Skin epidermis (tissue), 12 donors: ENCODE data around the gene CPXM2.

ENCODE experiments used
- H3K27ac ChIP-seq, 21 experiments: fragments of 200-600 bp; sonication (generic) in 11 of 21; one replicate each; pipeline ENCODE4 v1.5.0; 2020; ENCODE audit warnings: mild to moderate bottlenecking in 3 of 21, inconsistent platforms in 2 of 21, moderate library complexity in 2 of 21
- H3K4me3 ChIP-seq, 7 experiments: fragments of 200-600 bp; sonication (generic) in 2 of 7; one replicate each; pipeline ENCODE4 v1.5.0; 2020; ENCODE audit warnings: inconsistent platforms in 2 of 7, mild to moderate bottlenecking in 2 of 7, moderate library complexity in 1 of 7

The CPXM2 gene

DNA sequence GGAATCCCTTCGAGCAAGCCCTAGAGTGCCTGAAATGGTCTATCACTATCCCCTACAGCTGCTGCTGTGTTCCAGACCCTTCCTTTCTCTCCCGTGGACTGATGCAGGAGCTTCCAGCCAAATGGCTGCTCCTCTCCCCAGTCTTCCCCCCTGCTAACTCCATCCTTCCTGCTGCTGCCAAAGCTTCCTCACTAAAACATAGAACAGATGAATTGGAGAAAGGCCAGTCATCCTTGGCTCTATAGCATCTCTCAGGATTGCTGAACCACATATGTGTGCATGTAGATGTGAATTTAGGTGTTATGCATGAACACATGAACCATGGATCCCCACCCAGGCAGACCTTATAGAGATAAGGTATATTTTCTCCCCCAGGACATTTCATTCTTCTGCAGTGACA is 164.8 kb downstream of the CPXM2 start:
- no peak overlapping the region for H3K27ac ChIP-seq
- no peak overlapping the region for H3K4me3 ChIP-seq

DNA sequence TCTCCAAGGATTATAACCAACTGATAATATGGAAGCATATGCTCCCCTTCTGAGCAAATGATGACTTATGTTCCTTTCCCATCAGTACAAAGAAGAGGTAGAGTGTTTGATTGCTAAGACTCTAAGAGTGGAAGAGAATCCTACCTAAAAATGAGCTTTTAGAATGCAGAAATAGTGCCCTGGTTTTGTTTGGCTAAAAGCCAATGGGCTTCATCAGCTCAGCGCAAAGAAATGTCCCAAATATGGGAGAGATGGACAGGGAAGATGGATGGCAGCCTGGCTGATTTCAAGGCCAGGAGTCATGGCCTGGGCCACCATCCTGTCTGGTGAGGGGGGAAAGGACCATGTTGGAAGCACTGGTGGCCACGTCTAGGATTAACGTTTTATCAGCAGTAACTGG is 165.2 kb downstream of the CPXM2 start:
- Histone ChIP-seq H3K27ac (no peak overlapping the region), H3K4me3 (no peak overlapping the region)

DNA sequence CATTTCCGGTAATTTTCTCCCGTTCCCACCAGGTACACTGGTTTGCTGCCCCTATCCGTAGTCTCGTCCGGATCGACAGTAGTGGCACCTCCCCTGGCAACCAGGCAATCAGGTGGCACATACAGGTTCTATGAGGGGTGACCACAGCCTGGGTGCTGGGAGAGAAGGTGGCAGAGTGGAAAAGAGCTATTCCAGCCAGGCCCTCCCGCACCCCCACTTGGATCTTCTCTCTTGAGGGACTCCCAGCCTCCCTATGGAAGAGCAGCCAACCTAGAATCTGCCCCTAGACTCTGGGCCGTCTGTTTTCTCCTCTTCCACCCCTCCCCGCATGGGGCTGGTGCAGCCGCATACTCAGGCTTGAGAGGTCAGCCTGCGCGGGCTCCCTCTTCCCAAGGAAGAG is 166.9 kb downstream of the CPXM2 start:
- Histone ChIP-seq H3K27ac (no peak overlapping the region), H3K4me3 (no peak overlapping the region)

DNA sequence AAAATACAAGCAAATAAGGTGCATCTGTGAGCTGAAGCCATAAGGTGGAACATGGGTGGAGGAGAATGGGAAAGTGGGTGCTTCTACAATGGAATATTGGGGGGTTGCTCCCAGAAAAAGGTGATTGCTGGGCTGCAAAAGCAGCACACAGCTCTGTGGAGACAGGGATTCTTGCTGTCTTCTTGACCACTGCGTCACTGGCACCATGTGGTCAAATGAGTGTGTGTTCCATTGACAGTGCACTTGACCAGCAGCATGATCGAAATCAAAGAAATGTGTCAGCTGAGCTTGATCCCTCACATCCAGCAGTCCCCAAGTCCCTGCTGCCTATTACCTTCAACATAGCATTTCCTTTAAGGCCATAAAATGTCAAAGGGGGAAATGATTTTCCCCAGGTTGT is 169.3 kb downstream of the CPXM2 start:
- no peak overlapping the region for H3K27ac ChIP-seq
- no peak overlapping the region for H3K4me3 ChIP-seq

DNA sequence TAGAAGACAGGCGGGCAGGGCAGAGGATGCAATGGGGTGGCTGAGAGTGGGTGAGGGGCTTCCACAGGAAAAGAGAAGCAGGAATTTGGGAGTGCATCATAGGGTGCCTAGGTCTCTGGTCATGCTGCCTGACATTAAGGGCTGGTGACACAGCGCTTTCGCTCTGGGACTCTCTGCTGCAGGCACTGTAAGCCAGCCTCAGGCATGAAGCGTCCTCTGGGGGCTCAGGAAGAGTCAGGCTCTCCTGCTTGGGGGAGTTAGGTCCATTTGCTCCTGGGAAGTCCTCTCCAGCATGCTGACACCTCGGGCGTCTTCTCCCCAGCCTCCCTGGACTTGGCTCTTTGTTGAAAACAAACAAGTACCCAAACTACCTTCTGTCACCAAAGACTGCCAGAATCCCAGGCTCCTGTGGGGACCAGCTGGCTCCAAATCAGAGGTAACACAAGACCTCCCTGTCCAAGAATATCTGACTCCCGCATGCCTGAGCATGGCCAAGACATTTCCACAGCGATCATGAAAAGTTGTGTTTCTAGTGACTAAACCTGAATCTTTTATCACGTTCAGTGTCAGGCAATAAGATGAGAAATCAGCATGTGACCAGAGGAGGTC is 170.1 kb downstream of the CPXM2 start:
- H3K4me3 ChIP-seq: no peak overlapping the region
- H3K27ac ChIP-seq: no peak overlapping the region

DNA sequence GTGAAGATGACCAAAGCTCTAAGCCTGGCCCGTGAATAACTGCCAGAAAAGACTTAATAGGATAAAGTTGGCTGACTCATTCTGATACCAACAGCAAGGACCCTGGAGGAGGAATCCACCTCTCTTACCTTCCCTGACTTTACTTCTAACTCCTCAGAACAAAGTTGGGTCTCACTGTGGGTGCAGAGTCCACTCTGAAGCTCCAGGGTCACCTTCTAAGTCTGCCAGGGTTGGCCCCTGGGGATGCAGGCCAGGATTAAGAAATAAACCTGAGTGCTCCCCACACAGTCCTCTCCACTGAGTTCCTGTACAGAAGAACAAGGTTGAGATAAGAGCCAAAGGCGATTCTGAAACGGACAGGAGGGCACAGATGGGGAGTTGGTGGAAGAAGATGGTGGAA is 171.1 kb downstream of the CPXM2 start:
- Histone ChIP-seq H3K27ac (no peak overlapping the region), H3K4me3 (no peak overlapping the region)

DNA sequence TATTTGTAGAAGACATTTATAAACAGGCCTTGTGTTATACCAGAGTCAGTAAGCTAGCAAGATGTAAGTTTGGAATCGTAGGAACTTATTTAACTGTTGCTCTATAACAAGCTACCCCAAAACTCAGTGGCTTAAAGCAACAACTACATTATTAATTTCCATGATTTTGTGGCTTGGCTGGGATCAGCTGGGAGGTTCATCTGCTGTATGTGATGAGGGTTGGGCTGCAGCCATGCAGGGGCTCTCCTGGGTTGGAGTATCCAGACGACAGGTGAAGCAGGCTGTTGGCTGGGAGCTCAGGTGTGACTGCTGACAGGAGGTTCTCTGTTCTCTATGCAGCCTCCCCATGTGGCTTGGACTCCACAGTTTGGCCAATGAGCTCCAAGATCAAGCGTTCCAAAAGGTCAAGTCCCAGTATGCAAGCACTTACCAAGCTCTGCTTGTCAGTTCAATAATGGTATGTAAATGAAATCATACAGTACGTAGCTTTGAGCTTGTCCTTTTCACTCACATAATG is 173.0 kb downstream of the CPXM2 start:
- Histone ChIP-seq H3K4me3 (no peak overlapping the region), H3K27ac (no peak overlapping the region)

DNA sequence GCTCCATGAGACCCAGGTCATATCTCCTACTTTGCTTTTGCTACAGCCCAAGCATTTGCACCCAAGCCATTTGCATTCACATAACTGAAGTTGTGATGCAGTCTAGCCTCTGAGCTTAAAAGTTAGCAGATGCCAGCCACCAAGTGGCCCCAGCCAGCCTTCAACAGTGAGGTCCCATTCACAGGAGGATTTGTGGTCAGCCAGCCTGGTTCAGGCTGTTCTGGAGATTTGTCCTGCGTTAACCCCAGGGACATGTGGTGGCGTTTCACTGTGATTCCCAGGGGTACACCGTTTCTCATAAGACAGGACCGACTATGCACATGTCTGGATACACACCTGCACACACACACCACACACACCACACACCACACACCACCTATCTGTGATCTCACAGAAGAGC is 174.3 kb downstream of the CPXM2 start:
- no peak overlapping the region for H3K4me3 ChIP-seq
- no peak overlapping the region for H3K27ac ChIP-seq

DNA sequence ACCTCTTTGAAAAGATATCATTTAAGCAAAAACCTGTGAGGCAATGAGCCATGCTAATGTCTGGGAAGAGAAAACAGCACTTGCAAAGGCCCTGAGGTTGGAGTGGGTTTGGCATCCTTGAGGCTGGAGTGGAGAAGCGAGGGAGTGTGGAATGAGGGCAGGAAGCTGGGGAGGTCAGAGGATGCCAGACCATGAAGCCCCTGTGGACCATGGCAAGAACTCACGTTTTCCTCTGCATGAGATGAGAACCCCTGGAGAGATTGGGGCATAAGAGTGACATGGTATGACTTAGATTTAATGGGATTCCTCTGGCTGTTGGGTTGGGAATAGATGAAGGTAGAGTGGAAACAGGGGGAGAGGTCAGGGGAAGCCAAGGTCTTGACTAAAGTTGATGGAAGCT is 176.1 kb downstream of the CPXM2 start:
- H3K4me3 ChIP-seq: no peak overlapping the region

DNA sequence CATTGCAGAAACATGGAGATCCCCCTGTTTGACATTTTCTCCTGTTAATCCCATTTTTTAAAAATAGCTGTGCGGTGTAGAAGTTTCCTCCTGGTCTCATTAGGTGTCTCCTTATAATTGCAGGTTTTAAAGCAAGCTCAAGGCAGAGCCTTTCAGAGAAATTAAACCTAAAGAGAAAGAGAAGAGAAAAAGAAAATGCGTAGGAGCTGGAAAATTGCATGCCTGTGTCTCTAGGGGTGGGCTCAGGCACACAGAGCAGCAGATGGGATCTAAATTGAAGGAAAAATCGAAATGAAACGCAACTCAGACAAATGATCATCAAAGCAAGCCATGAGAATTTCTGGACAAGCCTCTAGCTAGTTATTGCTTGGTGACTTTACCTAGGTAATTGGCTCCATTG is 185.4 kb downstream of the CPXM2 start:
- no peak overlapping the region for H3K27ac ChIP-seq
- no peak overlapping the region for H3K4me3 ChIP-seq

More for the DNA sequence above, 176.1 kb downstream of the CPXM2 start:
- no peak overlapping the region for H3K27ac ChIP-seq

DNA sequence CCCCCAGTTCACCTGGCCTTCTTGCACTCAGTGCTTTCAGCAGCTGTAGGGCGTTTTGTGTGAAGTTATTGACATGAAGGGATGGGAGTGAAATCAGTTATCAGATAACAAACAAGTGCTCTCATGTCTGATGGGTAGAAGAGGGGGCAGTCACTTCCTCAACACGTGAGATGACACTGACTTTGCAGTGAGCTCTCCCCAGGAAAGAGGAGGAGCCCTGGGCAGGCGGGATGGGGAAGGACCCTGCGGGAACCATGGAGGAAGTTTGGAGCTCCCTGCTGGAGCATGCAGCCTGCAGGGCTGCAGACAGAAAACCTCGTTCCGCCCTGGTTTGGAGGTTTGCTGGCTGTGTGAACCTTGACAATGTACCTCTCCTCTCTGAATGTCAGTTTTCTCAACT is 186.8 kb downstream of the CPXM2 start:
- Histone ChIP-seq H3K4me3 (no peak overlapping the region), H3K27ac (no peak overlapping the region)

DNA sequence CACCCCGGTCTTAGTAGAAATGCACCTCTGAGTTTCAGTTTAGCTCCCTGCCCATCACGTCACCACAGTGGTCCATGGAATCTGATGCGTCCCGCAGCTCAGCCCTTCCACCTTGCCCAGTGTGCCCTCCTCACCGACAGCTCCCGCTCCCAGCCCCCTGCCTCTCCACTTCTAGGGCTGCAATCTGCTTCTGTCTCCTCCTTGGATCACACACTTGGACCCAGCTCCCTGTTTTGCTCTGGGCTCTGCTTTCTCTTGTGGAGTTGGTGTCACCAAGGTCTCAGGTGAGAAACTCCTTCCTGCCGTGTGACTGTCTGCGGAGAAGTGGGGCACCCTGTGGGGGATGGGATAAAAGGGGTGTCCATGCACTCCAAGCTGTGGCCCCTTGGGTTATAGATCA is 187.5 kb downstream of the CPXM2 start:
- no peak overlapping the region for H3K4me3 ChIP-seq
- H3K27ac ChIP-seq: no peak overlapping the region

DNA sequence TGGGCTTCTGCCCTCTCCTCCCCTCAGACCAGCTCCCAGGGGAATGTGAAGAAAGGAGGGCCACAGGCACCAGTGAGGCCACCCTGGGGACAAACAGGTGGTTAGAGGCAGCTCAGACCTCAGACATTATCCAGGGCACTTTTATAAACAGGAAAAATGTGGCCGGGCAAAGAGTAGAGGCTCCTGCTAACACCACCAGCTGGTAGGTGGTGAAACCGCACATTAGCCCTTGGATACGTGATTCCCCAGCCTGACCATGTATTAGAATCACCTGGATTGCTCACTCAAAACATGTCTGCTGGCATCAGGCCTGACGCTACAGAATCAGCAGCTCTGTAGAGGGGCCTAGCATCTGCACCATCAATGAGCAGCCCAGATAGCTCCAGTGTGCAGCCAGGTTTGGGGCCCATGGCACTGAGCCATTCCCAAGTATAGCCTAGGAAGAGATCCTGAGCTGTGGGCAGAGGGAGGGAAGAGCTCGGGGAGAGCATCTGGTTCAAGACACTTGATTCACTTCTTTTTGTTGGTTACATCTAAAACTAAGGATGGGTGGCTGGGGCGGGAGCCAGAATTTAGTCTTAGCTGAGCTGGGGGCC is 188.3 kb downstream of the CPXM2 start:
- H3K27ac ChIP-seq: no peak overlapping the region
- no peak overlapping the region for H3K4me3 ChIP-seq
